Measurements from ENCODE around the gene DLG2.

- TF ChIP-seq POLR2A (IDR thresholded peaks at IDR 0.05) (no peak), CTCF (IDR thresholded peaks at IDR 0.05) (no peak)
Observed at GRCh38 chr11:84901991-84902390, 725.2 kb downstream of the DLG2 start.
